D721Med (cell line): ENCODE measurements around the gene CTXN1.

ENCODE experiments used
- DNase-seq: peaks from one replicate; pipeline ENCODE4 v3.0.0; 2011; ENCODE audit warnings: low spot score; ENCODE audit not compliant: insufficient read length
- FAIRE-seq: peaks from 2 replicates; lab custom pipeline; 2011; peaks lifted over from hg19 to GRCh38; lab: Jason Lieb, UNC
- TF ChIP-seq, protein P1 (sequence below): IDR thresholded peaks from 2 replicates; pipeline ENCODE4 v1.5.1; 2012; ENCODE audit warnings: mild to moderate bottlenecking, control low read depth; ENCODE audit not compliant: insufficient read depth; ENCODE audit errors: missing control alignments

Gene CTXN1

DNA sequence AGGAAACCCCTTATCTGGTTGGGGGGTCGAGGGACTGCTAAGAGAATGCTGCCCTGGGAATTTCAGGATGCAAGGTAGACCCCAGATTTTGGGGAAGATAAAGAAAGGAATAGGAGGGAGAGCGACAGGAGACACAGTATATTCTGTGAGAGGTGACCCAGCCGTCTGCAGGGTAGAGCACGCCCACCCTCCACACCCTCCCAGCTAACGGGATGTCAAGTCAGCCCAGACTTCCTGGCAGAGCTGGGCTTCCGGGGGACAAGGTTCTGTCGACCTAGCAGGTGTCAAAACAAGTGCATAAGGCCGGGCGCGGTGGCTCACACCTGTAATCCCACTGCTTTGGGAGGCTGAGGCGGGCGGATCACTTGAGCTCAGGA lies 51.0 kb downstream of the CTXN1 start:
- FAIRE-seq (no peak), DNase-seq (no peak)
- TF ChIP-seq, protein P1, sequence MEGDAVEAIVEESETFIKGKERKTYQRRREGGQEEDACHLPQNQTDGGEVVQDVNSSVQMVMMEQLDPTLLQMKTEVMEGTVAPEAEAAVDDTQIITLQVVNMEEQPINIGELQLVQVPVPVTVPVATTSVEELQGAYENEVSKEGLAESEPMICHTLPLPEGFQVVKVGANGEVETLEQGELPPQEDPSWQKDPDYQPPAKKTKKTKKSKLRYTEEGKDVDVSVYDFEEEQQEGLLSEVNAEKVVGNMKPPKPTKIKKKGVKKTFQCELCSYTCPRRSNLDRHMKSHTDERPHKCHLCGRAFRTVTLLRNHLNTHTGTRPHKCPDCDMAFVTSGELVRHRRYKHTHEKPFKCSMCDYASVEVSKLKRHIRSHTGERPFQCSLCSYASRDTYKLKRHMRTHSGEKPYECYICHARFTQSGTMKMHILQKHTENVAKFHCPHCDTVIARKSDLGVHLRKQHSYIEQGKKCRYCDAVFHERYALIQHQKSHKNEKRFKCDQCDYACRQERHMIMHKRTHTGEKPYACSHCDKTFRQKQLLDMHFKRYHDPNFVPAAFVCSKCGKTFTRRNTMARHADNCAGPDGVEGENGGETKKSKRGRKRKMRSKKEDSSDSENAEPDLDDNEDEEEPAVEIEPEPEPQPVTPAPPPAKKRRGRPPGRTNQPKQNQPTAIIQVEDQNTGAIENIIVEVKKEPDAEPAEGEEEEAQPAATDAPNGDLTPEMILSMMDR, result no peak
